H1 (cell line): Measurements from ENCODE around the gene FASN. TPM values are rescaled to one million over a fixed set of nuclear protein-coding genes. Genes with fewer than 3 reads are reported as not detected.

Source experiments
- CEBPB ChIP-seq: IDR thresholded peaks from 2 replicates; pipeline ENCODE4 v1.6.1; 2012; ENCODE audit warnings: low read depth, low read length
- EGR1 ChIP-seq: IDR thresholded peaks from 2 replicates; pipeline ENCODE4 v1.6.1; 2011; ENCODE audit warnings: low read depth, low read length, borderline replicate concordance
- JUND ChIP-seq: IDR thresholded peaks from 2 replicates; pipeline ENCODE4 v1.6.1; 2011; ENCODE audit warnings: mild to moderate bottlenecking, improper control_type of control experiment, low read length
- POU5F1 ChIP-seq: IDR thresholded peaks from 2 replicates; pipeline ENCODE4 v1.6.1; 2011; ENCODE audit warnings: low read depth, mild to moderate bottlenecking, low read length, moderate library complexity
- RFX5 ChIP-seq: IDR thresholded peaks from 2 replicates; pipeline ENCODE4 v1.6.1; 2011; ENCODE audit warnings: low read depth, low read length, improper control_type of control experiment, borderline replicate concordance
- RNF2 ChIP-seq: fragments of 200-900, 300-1000 bp; sonication (generic); IDR thresholded peaks from 2 replicates; pipeline ENCODE4 v1.7.1; 2016; ENCODE audit warnings: borderline replicate concordance, low read depth, mild to moderate bottlenecking, antibody characterized with exemption, low read length; ENCODE audit not compliant: poor library complexity, severe bottlenecking; ENCODE audit errors: missing control alignments
- SIX5 ChIP-seq: IDR thresholded peaks from 2 replicates; pipeline ENCODE4 v1.6.1; 2011; ENCODE audit warnings: mild to moderate bottlenecking, low read depth, low read length
- SUZ12 ChIP-seq: fragments of 200-600 bp; sonication (generic); IDR thresholded peaks from 2 replicates; pipeline ENCODE4 v1.6.1; 2012; ENCODE audit warnings: mild to moderate bottlenecking, inconsistent platforms, low read length, moderate library complexity, mixed read lengths
- polyA plus RNA-seq, 7 experiments: library from polyadenylated mRNA; depleted of rRNA in 3 of 7; stranded (reverse) in 5 of 7; unstranded in 2 of 7; fragments of >200 nt in 5 of 7; fragments of 200-250 nt in 2 of 7; gene quantifications; 1 replicate in 5 of 7; 2 replicates in 1 of 7; 4 replicates in 1 of 7; pipeline versions ENCODE4 v1.2.1 to v1.2.3, GENCODE V29; 2011 to 2013; ENCODE audit warnings: missing spikeins in 2 of 7, mixed read lengths in 2 of 7
- total RNA-seq: library from RNA; stranded (reverse); fragmentation: NEBNext Ultra II Directional; extraction: Animal tissue kit (Norgen Biotek cat#: 25700); gene quantifications from 2 replicates; pipeline ENCODE4 v1.2.1, GENCODE V29; 2021

Gene FASN
- total and polyA plus RNA-seq, 2 of the 8 experiments (the other 6 are each of a cell fraction or from before 2014, with no cell fraction given), result 143 to 561 TPM

DNA sequence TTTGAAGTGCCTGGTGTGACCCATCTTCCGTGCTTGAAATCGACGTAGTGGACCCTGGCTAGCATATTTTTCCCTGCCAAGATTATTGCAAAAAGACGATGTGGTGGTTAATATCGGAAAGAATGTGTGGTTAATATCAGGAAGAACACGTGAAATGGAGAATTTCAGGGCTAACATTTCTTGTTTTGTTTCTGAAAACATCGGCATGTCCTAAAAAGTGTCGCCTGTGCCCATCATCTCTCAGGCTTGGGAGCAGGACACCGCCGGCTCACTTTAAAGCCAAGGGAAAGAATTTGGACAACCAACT, 60.2 kb downstream of the FASN start (continued):
- TF ChIP-seq CEBPB, result no peak
- TF ChIP-seq POU5F1, result no peak
- no peak for TF ChIP-seq EGR1
- no peak for TF ChIP-seq RFX5
- TF ChIP-seq RNF2, result no peak
- TF ChIP-seq SUZ12, result no peak
- TF ChIP-seq SIX5, result no peak
- TF ChIP-seq JUND, result no peak
